Left ventricle myocardium inferior (tissue), 1 donor: ENCODE measurements around the gene ACOX2. TPM values are rescaled to one million over a fixed set of nuclear protein-coding genes. Genes with fewer than 3 reads are reported as not detected.

ENCODE experiments used
- DNase-seq: peaks from one replicate; pipeline ENCODE4 v3.0.0-alpha.2; 2020
- H3K27ac ChIP-seq: fragments of 200-600 bp; replicated peaks from 2 replicates; pipeline ENCODE4 v1.8.0; 2021
- H3K27me3 ChIP-seq: fragments of 200-600 bp; 2 replicates; pipeline ENCODE4 v1.8.0; 2021; ENCODE audit warnings: low read depth
- H3K36me3 ChIP-seq: fragments of 200-600 bp; 2 replicates; pipeline ENCODE4 v1.8.0; 2021
- H3K4me1 ChIP-seq: fragments of 200-600 bp; 2 replicates; pipeline ENCODE4 v1.8.0; 2021
- H3K4me3 ChIP-seq: fragments of 200-600 bp; 2 replicates; pipeline ENCODE4 v1.8.0; 2021; ENCODE audit warnings: mild to moderate bottlenecking, moderate library complexity
- H3K9me3 ChIP-seq: fragments of 200-600 bp; replicated peaks from 2 replicates; pipeline ENCODE4 v1.8.0; 2021
- intact Hi-C: fragments of 100-400 bp; cut with micrococcal nuclease; formaldehyde crosslinking; loops from one replicate; pipeline ENCODE4 v1.11.0; 2022
- total RNA-seq: library from RNA; stranded (reverse); fragmentation: NEBNext Ultra II Directional; extraction: Animal tissue kit (Norgen Biotek cat#: 25700); gene quantifications from one replicate; pipeline ENCODE4 v1.2.1, GENCODE V29; 2021
- TF ChIP-seq, protein P1 (sequence below): fragments of 200-600 bp; IDR thresholded peaks from 2 replicates; pipeline ENCODE4 v1.8.0; 2021; ENCODE audit warnings: antibody characterized with exemption, mild to moderate bottlenecking, borderline replicate concordance
- donor health status: DM: no; HTN: yes; CAD: no; lungs with severe emphysema.

The ACOX2 gene
- total RNA-seq, 1 donor from 2014 or later, result 37.2 TPM

DNA sequence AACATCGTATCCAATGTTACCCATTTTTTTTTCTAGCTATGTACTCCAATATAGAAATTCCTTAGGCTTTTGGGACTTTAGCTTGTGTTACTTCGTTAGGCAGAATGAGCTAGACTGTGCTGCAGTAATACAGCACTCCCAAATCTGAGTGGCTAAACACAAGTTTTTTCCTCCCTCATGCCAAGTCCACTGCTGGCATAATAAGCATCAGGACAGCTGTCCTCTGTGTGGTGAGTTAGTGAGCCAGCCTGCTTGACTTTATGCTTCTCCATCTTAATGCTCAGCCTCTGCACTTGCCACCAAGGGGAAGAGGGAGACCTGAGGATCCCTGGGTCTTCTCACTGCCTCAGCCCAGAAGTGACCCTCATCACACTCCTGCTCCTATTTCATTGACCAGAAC, 18.2 kb upstream of the ACOX2 start:
- no peaks in the 10 kb centered on the region for H3K27me3 ChIP-seq
- no peak overlapping the region for H3K27ac ChIP-seq
- no peaks in the 10 kb centered on the region for H3K4me1 ChIP-seq
- intact Hi-C loops, result no loop called here
- H3K9me3 ChIP-seq, result peaks cover 15% of the 10 kb centered on the region
- DNase-seq, result no peak
- H3K36me3 ChIP-seq, result no peaks in the 10 kb centered on the region
- TF ChIP-seq, protein P1, sequence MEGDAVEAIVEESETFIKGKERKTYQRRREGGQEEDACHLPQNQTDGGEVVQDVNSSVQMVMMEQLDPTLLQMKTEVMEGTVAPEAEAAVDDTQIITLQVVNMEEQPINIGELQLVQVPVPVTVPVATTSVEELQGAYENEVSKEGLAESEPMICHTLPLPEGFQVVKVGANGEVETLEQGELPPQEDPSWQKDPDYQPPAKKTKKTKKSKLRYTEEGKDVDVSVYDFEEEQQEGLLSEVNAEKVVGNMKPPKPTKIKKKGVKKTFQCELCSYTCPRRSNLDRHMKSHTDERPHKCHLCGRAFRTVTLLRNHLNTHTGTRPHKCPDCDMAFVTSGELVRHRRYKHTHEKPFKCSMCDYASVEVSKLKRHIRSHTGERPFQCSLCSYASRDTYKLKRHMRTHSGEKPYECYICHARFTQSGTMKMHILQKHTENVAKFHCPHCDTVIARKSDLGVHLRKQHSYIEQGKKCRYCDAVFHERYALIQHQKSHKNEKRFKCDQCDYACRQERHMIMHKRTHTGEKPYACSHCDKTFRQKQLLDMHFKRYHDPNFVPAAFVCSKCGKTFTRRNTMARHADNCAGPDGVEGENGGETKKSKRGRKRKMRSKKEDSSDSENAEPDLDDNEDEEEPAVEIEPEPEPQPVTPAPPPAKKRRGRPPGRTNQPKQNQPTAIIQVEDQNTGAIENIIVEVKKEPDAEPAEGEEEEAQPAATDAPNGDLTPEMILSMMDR, result no peak
- no peak overlapping the region for H3K4me3 ChIP-seq

GRCh38 chr3:58553003-58553402, 16.0 kb upstream of the ACOX2 start:
- Histone ChIP-seq H3K36me3 (no peaks in the 10 kb centered on the region), H3K4me1 (no peaks in the 10 kb centered on the region), H3K9me3 (peaks cover 15% of the 10 kb centered on the region), H3K27ac (no peak overlapping the region), H3K27me3 (no peaks in the 10 kb centered on the region), H3K4me3 (no peak overlapping the region)
- TF ChIP-seq, protein P1, result no peak
- DNase-seq, result no peak
- intact Hi-C loops, result no loop called here

- intact Hi-C loops, result no loop called here
Observed at GRCh38 chr3:58551636-58552180, 14.7 kb upstream of the ACOX2 start.

GRCh38 chr3:58544541-58544940, 7.6 kb upstream of the ACOX2 start:
- Histone ChIP-seq H3K4me1 (no peaks in the 10 kb centered on the region), H3K9me3 (no peaks in the 10 kb centered on the region), H3K36me3 (no peaks in the 10 kb centered on the region), H3K27ac (no peak overlapping the region), H3K4me3 (no peak overlapping the region), H3K27me3 (peaks cover 3% of the 10 kb centered on the region)
- TF ChIP-seq, protein P1, result no peak
- no peak for DNase-seq
- intact Hi-C loops, result no loop called here

More at GRCh38 chr3:58551636-58552180, 14.7 kb upstream of the ACOX2 start:
- Histone ChIP-seq H3K9me3 (peaks cover 15% of the 10 kb centered on the region), H3K27me3 (peaks cover 3% of the 10 kb centered on the region), H3K4me3 (no peak overlapping the region), H3K4me1 (no peaks in the 10 kb centered on the region), H3K27ac (no peak overlapping the region), H3K36me3 (no peaks in the 10 kb centered on the region)
- TF ChIP-seq, protein P1, result no peak
- no peak for DNase-seq

GRCh38 chr3:58540176-58540858, 3.3 kb upstream of the ACOX2 start:
- TF ChIP-seq, protein P1, result no peak
- Histone ChIP-seq H3K4me3 (no peak overlapping the region), H3K27me3 (no peaks in the 10 kb centered on the region), H3K9me3 (no peaks in the 10 kb centered on the region), H3K36me3 (no peaks in the 10 kb centered on the region), H3K27ac (no peak overlapping the region), H3K4me1 (peaks cover 29% of the 10 kb centered on the region)
- DNase-seq, result no peak
- intact Hi-C loops, result no loop called here
